GM19240 (cell line): ENCODE results near the gene RAD51B.

Experiments used
- DNase-seq: peaks from one replicate; pipeline ENCODE4 v3.0.0; 2011; ENCODE audit warnings: low spot score; ENCODE audit not compliant: insufficient read length

RAD51B gene

GRCh38 chr14:68520637-68521556 is 701.3 kb downstream of the RAD51B start:
- DNase-seq, result no peak

DNA sequence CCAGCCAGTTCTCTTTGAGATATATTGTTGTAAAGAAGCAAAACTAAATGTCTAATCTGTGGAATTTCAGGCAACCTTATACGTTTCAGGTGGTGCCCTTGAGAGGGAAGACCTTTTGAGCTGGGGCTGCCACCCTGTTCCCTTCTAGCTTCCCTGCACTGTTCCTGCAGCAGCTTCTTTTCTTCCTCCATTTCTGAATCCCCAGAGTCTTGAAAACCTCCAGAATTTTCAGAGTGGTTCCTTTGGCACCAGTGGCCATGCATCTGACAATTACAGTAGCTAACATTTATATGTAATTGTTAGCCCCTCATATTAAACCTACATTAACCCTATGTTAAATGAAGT is 702.0 kb downstream of the RAD51B start:
- no peak for DNase-seq

GRCh38 chr14:68521961-68522509 is 702.5 kb downstream of the RAD51B start:
- no peak for DNase-seq

DNA sequence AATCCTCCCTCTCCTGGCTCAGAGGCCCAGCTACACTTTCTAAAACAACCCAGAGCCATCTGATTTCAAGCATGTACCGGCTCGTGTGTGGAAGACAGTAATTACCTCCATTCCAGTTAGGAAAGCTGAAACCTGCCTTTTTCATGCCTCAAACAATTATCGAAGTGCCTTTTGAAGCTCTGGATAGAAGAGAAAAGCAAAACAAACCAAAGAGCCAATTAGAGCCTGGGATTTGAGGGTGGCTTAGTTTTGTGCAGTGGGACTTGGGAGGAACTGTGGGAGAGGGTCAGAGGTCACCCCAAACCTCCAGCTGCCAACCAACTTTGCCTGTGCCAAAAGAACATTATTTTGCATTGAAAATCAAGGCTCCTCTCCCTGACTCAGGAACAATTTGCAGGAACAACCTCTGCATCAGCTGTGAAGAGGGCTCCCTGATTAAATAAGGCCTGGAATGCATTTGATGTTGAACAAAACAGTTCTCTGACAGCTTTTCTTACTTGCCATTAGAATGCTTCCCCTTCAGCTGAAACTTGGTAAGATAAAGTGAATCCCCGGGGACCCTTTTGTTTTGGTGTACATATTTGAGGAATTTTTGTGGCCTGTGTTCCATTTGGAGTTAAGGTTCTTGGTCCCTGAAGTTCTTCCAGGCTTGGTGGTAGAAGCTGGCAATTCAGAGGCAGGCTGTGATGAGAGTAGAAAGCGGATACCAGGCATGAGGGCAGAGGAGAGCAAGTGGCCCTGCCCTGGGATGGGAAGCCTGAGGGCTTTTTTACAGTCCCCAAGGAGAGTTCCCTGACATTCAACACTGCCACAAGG is 703.1 kb downstream of the RAD51B start:
- no peak for DNase-seq

DNA sequence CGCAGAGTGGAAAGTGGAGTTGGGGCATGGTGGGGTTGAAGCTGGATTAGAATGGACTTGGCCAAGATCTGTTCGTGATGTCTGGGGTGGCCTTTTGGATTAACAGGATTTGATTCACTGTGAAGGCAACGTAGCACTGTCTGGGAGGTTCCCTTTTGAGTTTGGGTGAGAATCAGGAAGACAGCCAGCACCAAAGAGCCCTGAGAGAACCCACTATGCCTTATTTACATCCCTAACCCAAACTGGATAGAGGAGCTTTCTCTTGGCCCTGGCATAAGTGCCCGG is 703.7 kb downstream of the RAD51B start:
- no peak for DNase-seq

- DNase-seq, result no peak
Observed at GRCh38 chr14:68523989-68524725, 704.6 kb downstream of the RAD51B start.

DNA sequence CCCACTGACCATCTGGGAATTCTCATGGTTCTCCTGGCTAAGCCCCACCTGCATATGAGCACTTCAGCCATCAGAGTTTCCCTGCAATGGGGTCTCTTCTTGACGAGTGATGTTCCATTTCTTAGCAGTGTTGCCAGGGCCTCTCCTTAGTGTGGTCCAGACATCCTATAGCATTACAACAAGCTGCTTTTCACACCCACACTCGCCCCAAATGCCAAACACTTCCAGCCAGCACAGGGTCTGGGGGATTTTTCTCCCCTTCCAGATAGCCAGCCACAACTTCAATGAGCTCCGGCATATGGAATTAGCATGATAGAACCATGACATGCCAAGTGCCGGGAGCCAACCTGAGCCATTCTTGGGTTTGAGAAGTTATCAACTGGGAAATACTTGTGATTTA is 705.9 kb downstream of the RAD51B start:
- no peak for DNase-seq

DNA sequence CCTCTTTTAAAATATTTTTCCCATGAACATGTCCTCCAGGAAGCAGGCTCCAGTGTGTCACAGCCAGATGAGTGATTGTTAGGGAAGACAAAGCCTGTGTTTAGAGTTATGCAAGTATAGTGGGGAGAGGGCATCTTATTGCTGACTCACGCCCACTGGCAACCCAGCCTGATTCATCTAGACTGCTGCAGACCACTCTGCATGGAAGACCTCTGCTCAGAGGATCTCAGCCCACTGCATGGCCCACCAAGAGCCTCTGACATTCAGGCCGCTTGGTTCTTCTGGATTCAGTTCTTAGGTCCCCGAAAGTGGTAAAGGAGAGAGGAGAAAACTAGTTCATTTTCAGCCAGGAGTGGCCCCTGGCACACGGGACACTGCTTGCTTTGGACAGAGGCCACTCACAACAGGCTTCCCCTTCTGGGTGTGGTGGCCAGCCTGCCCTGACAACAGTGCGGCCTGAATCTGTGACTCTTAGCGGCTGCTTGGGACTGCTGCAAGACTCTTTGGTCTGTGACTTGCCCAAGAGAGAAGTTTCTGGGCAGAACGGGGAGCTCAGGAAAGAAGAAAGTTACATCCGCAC is 707.0 kb downstream of the RAD51B start:
- no peak for DNase-seq

DNA sequence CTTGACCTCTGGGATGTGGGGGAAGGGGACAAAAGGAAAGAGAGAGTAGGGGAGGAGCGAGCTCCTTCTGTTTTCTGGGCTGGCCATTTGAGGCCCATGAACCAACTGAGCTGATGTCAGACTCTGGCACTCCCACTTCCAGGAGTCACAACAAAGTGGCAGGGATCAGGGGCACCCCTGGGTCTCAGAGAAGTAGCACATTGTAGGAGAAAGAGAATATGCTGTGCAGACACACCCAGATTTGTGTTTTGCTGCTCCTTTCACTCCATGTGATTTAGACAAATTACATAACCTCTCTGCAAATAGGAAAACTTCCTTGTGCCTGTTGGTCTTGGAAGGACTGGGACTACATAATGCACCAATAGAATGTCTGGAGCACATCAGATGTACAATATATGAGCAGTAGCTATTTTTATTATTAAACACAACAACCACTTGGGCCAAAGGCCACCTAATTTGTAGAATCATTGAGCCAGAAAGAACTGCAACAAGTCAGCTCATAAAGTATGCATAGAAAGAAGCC is 707.8 kb downstream of the RAD51B start:
- DNase-seq, result no peak

DNA sequence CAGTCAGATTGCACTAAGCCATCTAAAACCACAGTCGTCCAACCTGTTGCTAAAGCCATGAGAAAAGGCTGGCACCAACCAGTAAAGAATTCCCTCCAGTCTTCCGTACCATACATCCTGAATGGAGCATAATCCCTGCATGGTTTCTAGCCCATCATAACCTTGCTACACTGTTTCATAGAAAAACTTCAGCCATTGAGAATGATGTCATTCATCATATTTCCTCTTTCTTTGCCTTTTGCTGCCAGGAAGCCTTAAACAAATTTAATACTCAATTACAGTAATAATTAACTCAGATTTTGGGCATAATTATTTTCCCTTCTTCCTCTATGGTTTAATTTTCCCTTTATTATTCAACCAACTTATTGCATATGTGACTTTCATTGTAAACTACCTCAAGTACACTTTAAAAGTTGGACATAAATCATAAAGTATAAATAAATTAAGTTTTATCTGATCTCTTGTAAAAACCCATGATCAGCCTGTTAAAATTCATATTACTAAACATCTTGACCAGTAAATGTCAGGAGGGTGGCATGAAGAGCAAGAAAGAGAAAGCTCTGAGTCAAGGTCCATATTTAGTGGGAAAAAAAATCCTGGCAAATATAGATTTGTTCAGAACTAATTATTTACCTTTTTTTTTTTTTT is 708.6 kb downstream of the RAD51B start:
- no peak for DNase-seq

DNA sequence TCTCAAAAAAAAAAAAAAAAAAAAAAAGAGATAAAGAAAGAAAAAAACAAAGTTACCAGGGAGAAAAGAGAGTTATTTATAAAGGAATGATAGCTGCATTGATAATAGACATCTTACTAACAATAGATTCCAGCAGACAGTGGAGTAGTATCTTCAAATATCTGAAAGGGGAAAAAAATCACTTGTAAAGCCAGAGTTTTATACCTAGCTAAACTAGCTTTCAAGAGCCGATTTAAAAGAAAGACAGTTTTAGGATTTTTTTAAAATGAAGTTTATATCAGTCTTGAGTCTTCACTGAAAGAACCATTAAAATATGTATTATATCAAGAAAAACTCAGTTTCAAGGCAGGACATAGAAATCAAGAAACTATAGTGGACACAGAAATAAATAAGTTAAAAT is 710.9 kb downstream of the RAD51B start:
- DNase-seq, result no peak

GRCh38 chr14:68532496-68532895 is 712.9 kb downstream of the RAD51B start:
- DNase-seq, result no peak

DNA sequence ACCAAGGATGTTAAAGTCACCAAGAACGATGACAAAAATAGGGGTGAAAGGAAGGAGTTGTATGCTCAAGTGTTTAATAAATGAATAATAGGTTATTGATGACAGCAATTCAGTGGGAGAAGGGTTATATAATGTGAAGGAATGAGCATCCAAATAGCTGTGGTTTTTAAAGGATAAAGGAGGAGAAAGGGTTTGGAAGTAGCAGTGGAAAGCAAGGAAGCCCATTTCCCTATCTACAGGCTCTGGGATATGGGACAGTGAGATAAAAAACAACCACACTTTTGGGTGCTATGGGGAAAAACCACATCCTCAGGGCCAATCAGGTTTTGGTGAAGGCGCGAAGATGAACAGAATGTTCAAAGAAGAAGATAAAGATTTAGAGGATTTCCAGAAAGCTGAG is 714.7 kb downstream of the RAD51B start:
- DNase-seq, result no peak

DNA sequence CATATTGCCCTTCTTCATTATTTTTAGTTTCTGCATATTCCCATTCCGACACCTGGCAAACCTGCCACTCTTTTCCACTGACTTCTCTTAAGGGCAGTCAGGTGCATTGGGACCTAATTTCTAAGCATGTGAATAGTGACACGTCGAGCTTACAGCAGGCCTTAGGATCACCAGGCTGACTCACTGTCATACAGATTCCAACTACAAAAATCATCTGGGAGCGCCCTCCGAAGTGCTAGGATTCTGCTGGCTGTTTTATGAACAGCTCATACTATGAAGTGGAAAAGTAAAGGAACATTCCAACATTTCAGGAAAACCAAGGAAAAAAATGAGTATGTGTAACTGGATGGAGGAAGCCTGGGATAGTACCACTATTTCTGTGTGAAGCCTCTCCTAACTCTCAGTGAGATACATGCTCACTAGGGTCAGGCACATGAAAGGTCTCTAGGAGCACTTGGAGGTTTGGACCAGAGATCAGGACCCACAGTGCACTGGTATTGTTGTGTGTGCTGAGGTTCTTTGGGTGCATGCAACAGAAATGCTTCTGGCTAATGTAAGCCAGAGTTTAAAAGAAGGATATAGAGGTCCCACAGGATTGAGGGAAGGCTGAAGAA is 715.9 kb downstream of the RAD51B start:
- no peak for DNase-seq

DNA sequence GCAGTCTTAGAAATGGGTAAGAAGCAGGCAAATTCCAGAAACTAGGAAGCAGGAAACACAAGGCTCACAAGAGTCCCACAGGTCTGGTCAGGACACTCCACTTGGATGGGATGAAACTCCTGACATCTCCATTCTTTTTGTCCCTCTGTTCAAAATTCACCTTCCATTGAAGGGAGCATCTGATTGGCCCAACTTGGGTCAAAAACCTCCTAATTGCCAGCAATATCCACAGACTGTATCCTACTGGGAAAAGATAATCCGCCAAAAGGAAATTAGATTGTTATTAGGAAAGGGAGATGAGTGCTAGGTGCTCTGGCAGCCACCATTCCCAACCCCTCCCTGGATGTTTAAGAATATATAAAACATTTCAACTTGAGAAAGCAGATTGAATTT is 716.4 kb downstream of the RAD51B start:
- DNase-seq, result no peak

GRCh38 chr14:68538639-68539038 is 719.1 kb downstream of the RAD51B start:
- DNase-seq, result no peak

- DNase-seq, result no peak
Observed at GRCh38 chr14:68539241-68539737, 719.7 kb downstream of the RAD51B start.

DNA sequence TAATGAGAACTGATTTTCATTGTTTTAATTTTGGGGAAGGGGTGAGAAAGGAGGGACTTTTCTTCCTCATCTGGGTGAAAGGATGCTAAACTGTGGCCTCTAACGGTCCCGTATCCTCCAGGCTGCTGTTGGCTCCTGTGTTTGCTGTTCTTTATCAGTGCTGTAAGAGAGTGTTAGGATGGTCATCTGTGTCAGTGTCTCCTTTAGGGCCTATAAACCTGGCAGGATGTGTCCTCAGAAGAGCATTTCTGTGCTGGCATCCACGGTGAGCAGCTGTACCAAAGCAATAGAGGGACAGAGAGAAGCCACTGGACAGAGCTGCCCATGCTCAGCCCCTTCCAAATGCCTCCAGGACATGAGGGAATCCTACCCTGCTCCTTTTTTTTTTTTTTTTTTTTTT is 720.2 kb downstream of the RAD51B start:
- no peak for DNase-seq

GRCh38 chr14:68541178-68541896 is 721.8 kb downstream of the RAD51B start:
- DNase-seq, result no peak
